H1 (cell line): ENCODE measurements around the gene SLC4A7. TPM values are rescaled to one million over a fixed set of nuclear protein-coding genes. Genes with fewer than 3 reads are reported as not detected.

Experiments used
- CBX5 ChIP-seq: fragments of 300-800, 300-1000 bp; sonication (generic); IDR thresholded peaks from 2 replicates; pipeline ENCODE4 v1.7.1; 2016; ENCODE audit warnings: antibody characterized with exemption, low read length, low read depth
- GTF2F1 ChIP-seq: IDR thresholded peaks from 2 replicates; pipeline ENCODE4 v1.6.1; 2012; ENCODE audit warnings: low read depth, low read length, improper control_type of control experiment, borderline replicate concordance
- RNF2 ChIP-seq: fragments of 200-900, 300-1000 bp; sonication (generic); IDR thresholded peaks from 2 replicates; pipeline ENCODE4 v1.7.1; 2016; ENCODE audit warnings: borderline replicate concordance, low read depth, mild to moderate bottlenecking, antibody characterized with exemption, low read length; ENCODE audit not compliant: poor library complexity, severe bottlenecking; ENCODE audit errors: missing control alignments
- SIX5 ChIP-seq: IDR thresholded peaks from 2 replicates; pipeline ENCODE4 v1.6.1; 2011; ENCODE audit warnings: mild to moderate bottlenecking, low read depth, low read length
- SP2 ChIP-seq: IDR thresholded peaks from 2 replicates; pipeline ENCODE4 v1.6.1; 2012; ENCODE audit warnings: mild to moderate bottlenecking, low read length, inconsistent platforms
- polyA plus RNA-seq, 7 experiments: library from polyadenylated mRNA; depleted of rRNA in 3 of 7; stranded (reverse) in 5 of 7; unstranded in 2 of 7; fragments of >200 nt in 5 of 7; fragments of 200-250 nt in 2 of 7; gene quantifications; 1 replicate in 5 of 7; 2 replicates in 1 of 7; 4 replicates in 1 of 7; pipeline versions ENCODE4 v1.2.1 to v1.2.3, GENCODE V29; 2011 to 2013; ENCODE audit warnings: missing spikeins in 2 of 7, mixed read lengths in 2 of 7
- total RNA-seq: library from RNA; stranded (reverse); fragmentation: NEBNext Ultra II Directional; extraction: Animal tissue kit (Norgen Biotek cat#: 25700); gene quantifications from 2 replicates; pipeline ENCODE4 v1.2.1, GENCODE V29; 2021

SLC4A7 gene
- total and polyA plus RNA-seq, 2 of the 8 experiments (the other 6 are each of a cell fraction or from before 2014, with no cell fraction given), result 14.9 to 70.5 TPM

GRCh38 chr3:27454461-27454860, 29.7 kb downstream of the SLC4A7 start (continued):
- TF ChIP-seq SIX5 (no peak), GTF2F1 (no peak), SP2 (no peak), RNF2 (no peak), CBX5 (no peak)
- TF ChIP-seq, all 59 proteins: peak for 0
